K562 (cell line): ENCODE data around the gene MAK. TPM values are rescaled to one million over a fixed set of nuclear protein-coding genes. Genes with fewer than 3 reads are reported as not detected.

Source experiments
- ATAC-seq: fragments of 200-7000 bp; cut with Tn5 transposase; 3 replicates; pipeline ENCODE4 v1.9.1; 2020; ENCODE audit warnings: moderate library complexity
- BruUV-seq: library from RNA; stranded (reverse); fragments of 400-500 nt; replicated peaks from 2 replicates; lab custom pipeline; 2021; lab: Mats Ljungman, UMichigan
- CTCF ChIA-PET: fragments of 300-600 bp; formaldehyde crosslinking; extraction: SDS; loops from one replicate; lab custom pipeline; 2021; ENCODE audit warnings: low intra/inter-chr PET ratio; lab: Yijun Ruan, JAX
- POLR2A ChIA-PET: fragments of 300-600, 350-650 bp; sonication (Branson Sonifier 250); formaldehyde crosslinking; extraction: SDS; loops from one replicate; lab custom pipeline; 2021; ENCODE audit warnings: antibody characterized with exemption, inconsistent platforms; lab: Yijun Ruan, JAX
- DNase-seq, 4 experiments: peaks; one replicate each; pipeline versions ENCODE4 v3.0.0 to v3.0.0-alpha.2; 2011 to 2018; ENCODE audit warnings: low spot score in 3 of 4, mixed read lengths in 3 of 4; ENCODE audit errors: extremely low read depth in 1 of 4
- FAIRE-seq: peaks from 2 replicates; lab custom pipeline; 2011; peaks lifted over from hg19 to GRCh38; lab: Jason Lieb, UNC
- H2AFZ ChIP-seq: 2 replicates; pipeline ENCODE4 v1.6.0; 2011; ENCODE audit warnings: low read depth, low read length, control low read depth, inconsistent platforms
- H3K27ac ChIP-seq: fragments of 200-600 bp; 3 replicates; pipeline ENCODE4 v1.8.0; 2011; ENCODE audit warnings: low read depth, mild to moderate bottlenecking, control low read depth, inconsistent platforms, low read length, moderate library complexity, mixed read lengths; ENCODE audit errors: extremely low read depth
- H3K27me3 ChIP-seq, 2 experiments: fragments of 300-600 bp in 1 of 2; 2 replicates in 1 of 2; 3 replicates in 1 of 2; pipeline versions ENCODE4 v1.6.0 to v1.8.0; 2011; ENCODE audit warnings: inconsistent platforms in 2 of 2, low read length in 2 of 2, mild to moderate bottlenecking in 1 of 2, mixed read lengths in 1 of 2, moderate library complexity in 1 of 2; ENCODE audit not compliant: control insufficient read depth in 2 of 2, insufficient read depth in 2 of 2
- H3K36me3 ChIP-seq: fragments of 300-600 bp; 3 replicates; pipeline ENCODE4 v1.8.0; 2011; ENCODE audit warnings: mild to moderate bottlenecking, low read length, inconsistent platforms; ENCODE audit not compliant: control insufficient read depth, insufficient read depth
- H3K4me1 ChIP-seq, 2 experiments: fragments of 200-600 bp in 1 of 2; replicated peaks in 1 of 2; 2 replicates in 1 of 2; 3 replicates in 1 of 2; pipeline versions ENCODE4 v1.5.1 to v1.8.0; 2011; ENCODE audit warnings: inconsistent platforms in 2 of 2, low read length in 2 of 2, mild to moderate bottlenecking in 1 of 2, mixed read lengths in 1 of 2, moderate library complexity in 1 of 2; ENCODE audit not compliant: control insufficient read depth in 2 of 2, insufficient read depth in 2 of 2
- H3K4me2 ChIP-seq: 2 replicates; pipeline ENCODE4 v1.6.1; 2011; ENCODE audit warnings: low read length, control low read depth, inconsistent platforms, mixed read lengths; ENCODE audit not compliant: insufficient read depth
- H3K4me3 ChIP-seq: fragments of 200-600 bp; sonication (generic), shearing (Covaris generic); 2 replicates; pipeline ENCODE4 v1.5.1; 2016; ENCODE audit warnings: control low read depth, inconsistent platforms
- H3K79me2 ChIP-seq: fragments of 200-600 bp; 3 replicates; pipeline ENCODE4 v1.8.0; 2011; ENCODE audit warnings: low read length, inconsistent platforms; ENCODE audit not compliant: control insufficient read depth, insufficient read depth
- H3K9ac ChIP-seq, 2 experiments: 2 replicates each; pipeline versions ENCODE4 v1.6.0 to v1.6.1; 2011; ENCODE audit warnings: low read depth in 2 of 2, low read length in 2 of 2, control low read depth in 1 of 2, inconsistent platforms in 1 of 2, mild to moderate bottlenecking in 1 of 2, mixed read lengths in 1 of 2; ENCODE audit not compliant: insufficient read depth in 1 of 2
- H3K9me1 ChIP-seq: one replicate; pipeline ENCODE4 v1.6.0; 2011; ENCODE audit warnings: inconsistent platforms, mild to moderate bottlenecking, low read length, moderate library complexity; ENCODE audit not compliant: control insufficient read depth, insufficient read depth
- H3K9me3 ChIP-seq: replicated peaks from 2 replicates; pipeline ENCODE4 v1.5.1; 2011; ENCODE audit warnings: low read depth, low read length, inconsistent platforms; ENCODE audit not compliant: control insufficient read depth, insufficient read depth
- H4K20me1 ChIP-seq: replicated peaks from 2 replicates; pipeline ENCODE4 v1.6.1; 2011; ENCODE audit warnings: low read length, inconsistent platforms, mixed read lengths; ENCODE audit not compliant: control insufficient read depth, insufficient read depth
- RCOR1 ChIP-seq, 2 experiments: IDR thresholded peaks; 2 replicates each; pipeline ENCODE4 v1.6.1; 2012; ENCODE audit warnings: low read depth in 2 of 2, low read length in 2 of 2, borderline replicate concordance in 1 of 2, improper control_type of control experiment in 1 of 2
- XRCC3 ChIP-seq: fragments of 450-650 bp; IDR thresholded peaks from 2 replicates; pipeline ENCODE4 v1.6.1; 2017; ENCODE audit warnings: mild to moderate bottlenecking, moderate library complexity
- ZNF277 ChIP-seq: fragments of 250-450 bp; sonication (Bioruptor Pico); IDR thresholded peaks from 2 replicates; pipeline ENCODE4 v1.8.0; 2022; ENCODE audit warnings: inconsistent platforms, mild to moderate bottlenecking, moderate library complexity, borderline replicate concordance
- ZNF444 ChIP-seq: fragments of 250-450 bp; sonication (Bioruptor Pico); IDR thresholded peaks from 2 replicates; pipeline ENCODE4 v1.4.0; 2020; ENCODE audit warnings: mild to moderate bottlenecking, moderate library complexity
- WGBS: fragments of 100-300 bp; shearing (Covaris generic); methylation state at CpG from one replicate; pipeline ENCODE4 v1.1.6; 2016; ENCODE audit warnings: low coverage, mixed read lengths; ENCODE audit not compliant: insufficient coverage; ENCODE audit errors: missing lambda C conversion rate; 5-methylcytosine and 5-hydroxymethylcytosine counted together
- in situ Hi-C: fragments of 300-500 bp; cut with MboI; formaldehyde crosslinking; loops from 4 replicates; pipeline ENCODE4 v1.15.0; 2018; ENCODE audit warnings: inconsistent platforms, mixed read lengths
- intact Hi-C: fragments of 100-400 bp; cut with micrococcal nuclease; formaldehyde crosslinking; loops from 2 replicates; pipeline ENCODE4 v1.14.2; 2022
- polyA plus RNA-seq, 8 experiments: library from polyadenylated mRNA; depleted of rRNA in 4 of 8; stranded (reverse) in 5 of 8; unstranded in 3 of 8; fragments of >200 nt; fragmentation: Nextera tagmentation in 2 of 8; fragmentation: Illumina TruSeq in 1 of 8; extraction: Ambion mirVana in 2 of 8; extraction: Trizol in 1 of 8; gene quantifications; 2 replicates each; pipeline versions ENCODE4 v1.2.1 to v1.2.3, GENCODE V29; 2011 to 2014; ENCODE audit warnings: inconsistent platforms in 1 of 8, missing spikeins in 1 of 8
- total RNA-seq, 7 experiments: library from RNA; depleted of rRNA in 6 of 7; stranded (reverse); fragments of >200 nt in 6 of 7; fragmentation: Illumina TruSeq in 2 of 7; extraction: Trizol in 2 of 7; gene quantifications; 2 replicates each; pipeline versions ENCODE4 v1.2.1 to v1.2.3, GENCODE V29; 2011 to 2021; ENCODE audit warnings: low replicate concordance in 1 of 7

The MAK gene
- total and polyA plus RNA-seq, 9 of the 15 experiments (the other 6 are each of a cell fraction or from before 2014, with no cell fraction given): 0.25 to 1.1 (median 0.53) TPM

GRCh38 chr6:10877871-10878270 lies 39.5 kb upstream of the MAK start:
- ChIA-PET CTCF (no interaction called here), POLR2A (interaction anchor here (2.5 kb wide), 1 partner anchor 9 kb away, joined by 8 read pairs; the partner anchor contains the start of gene SYCP2L)

DNA sequence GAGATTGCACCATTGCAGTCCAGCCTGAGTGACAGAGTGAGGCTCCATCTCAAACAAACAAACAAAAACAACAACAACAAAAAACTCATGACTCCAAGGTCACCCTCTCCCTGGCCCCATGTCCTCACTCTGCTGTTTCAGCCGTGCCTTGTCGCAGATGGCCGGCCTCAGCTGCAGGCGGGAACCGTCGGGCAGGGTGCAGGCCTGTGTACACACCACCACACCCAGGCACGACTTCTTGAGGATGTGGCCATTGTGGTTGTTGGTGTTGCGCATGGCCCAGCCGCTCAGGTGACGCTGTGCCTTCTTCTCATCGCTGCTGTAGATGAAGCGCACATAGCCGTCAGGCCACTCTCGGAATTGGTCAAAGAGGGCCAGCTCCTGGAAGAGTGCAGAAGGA lies 38.7 kb upstream of the MAK start:
- no peak for FAIRE-seq
- ATAC-seq: no peak
- Histone ChIP-seq H3K9me3 (no peaks in the 10 kb centered on the region), H3K4me1 (peaks cover 0 to 9% of the 10 kb centered on the region in 2 experiments; a peak in 1 of 5 replicates), H3K4me3 (no peak overlapping the region), H3K9ac (no peak overlapping the region; a peak in 1 of 4 replicates), H3K27ac (no peak overlapping the region)
- 58% methylated on average over 14 of the region's 14 CpGs for WGBS
- DNase-seq: no peak
- in situ Hi-C loops: no loop called here
- TF ChIP-seq ZNF444 (no peak), ZNF277 (CRISPR knock-in tag) (no peak), XRCC3 (no peak)
- TF ChIP-seq, all 486 proteins: peak for 0
- H3K27me3 ChIP-seq: no peaks in the 10 kb centered on the region; a peak in 1 of 5 replicates
- no peak overlapping the region for H3K4me2 ChIP-seq
- no peaks in the 10 kb centered on the region for H3K9me1 ChIP-seq
- ChIA-PET POLR2A (interaction anchor here (2.5 kb wide), 1 partner anchor 10 kb away, joined by 8 read pairs; the partner anchor contains the start of gene SYCP2L), CTCF (no interaction called here)
- no peak overlapping the region for H2AFZ ChIP-seq
- H3K36me3 ChIP-seq: no peaks in the 10 kb centered on the region
- no peaks in the 10 kb centered on the region for H3K79me2 ChIP-seq
- H4K20me1 ChIP-seq: no peaks in the 10 kb centered on the region
- intact Hi-C loops: no loop called here
- no TSS peak for BruUV-seq

More at GRCh38 chr6:10877871-10878270, 39.5 kb upstream of the MAK start:
- TF ChIP-seq RCOR1 (IDR thresholded peaks at IDR 0.05; ENCODE audit: borderline replicate concordance in 1 of 2, low read depth in 2 of 2, low read length in 2 of 2): no peak
- ATAC-seq (no peak), FAIRE-seq (no peak), DNase-seq (no peak)
- Histone ChIP-seq H3K4me2 (no peak overlapping the region), H4K20me1 (no peaks in the 10 kb centered on the region), H3K4me3 (no peak overlapping the region), H3K27ac (no peak overlapping the region), H3K9me1 (no peaks in the 10 kb centered on the region), H3K9me3 (no peaks in the 10 kb centered on the region), H3K9ac (no peak overlapping the region), H2AFZ (no peak overlapping the region), H3K4me1 (peaks cover 0 to 13% of the 10 kb centered on the region in 2 experiments; a peak in 1 of 5 replicates), H3K36me3 (no peaks in the 10 kb centered on the region), H3K79me2 (no peaks in the 10 kb centered on the region), H3K27me3 (no peaks in the 10 kb centered on the region; a peak in 1 of 5 replicates)
- intact Hi-C loops: no loop called here
- in situ Hi-C loops: no loop called here
- WGBS: 5% methylated on average over 1 of the region's 1 CpG
- BruUV-seq: no TSS peak
